K562 (cell line): ENCODE measurements around the gene PRIM1. TPM values are rescaled to one million over a fixed set of nuclear protein-coding genes. Genes with fewer than 3 reads are reported as not detected.

Source experiments
- BMI1 ChIP-seq: fragments of 150-350 bp; IDR thresholded peaks from 2 replicates; pipeline ENCODE4 v1.6.1; 2014; ENCODE audit warnings: low read length
- BRF1 ChIP-seq: IDR thresholded peaks from 3 replicates; pipeline ENCODE4 v1.6.1; 2011; ENCODE audit warnings: borderline replicate concordance, mild to moderate bottlenecking; ENCODE audit not compliant: insufficient read length; ENCODE audit errors: extremely low read depth
- DACH1 ChIP-seq: fragments of 450-650 bp; IDR thresholded peaks from 2 replicates; pipeline ENCODE4 v1.6.1; 2018; ENCODE audit not compliant: partially characterized antibody
- EHMT2 ChIP-seq: fragments of 450-650 bp; IDR thresholded peaks from 2 replicates; pipeline ENCODE4 v1.6.1; 2018; ENCODE audit warnings: antibody characterized with exemption
- GATA2 ChIP-seq: sonication (generic); formaldehyde crosslinking; IDR thresholded peaks from 2 replicates; pipeline ENCODE4 v1.4.0; 2020; ENCODE audit warnings: mild to moderate bottlenecking, missing genetic modification reagents
- HMGN3 ChIP-seq: IDR thresholded peaks from 2 replicates; pipeline ENCODE4 v1.6.1; 2011; ENCODE audit warnings: borderline replicate concordance, low read depth, mild to moderate bottlenecking, mixed read lengths, low read length; ENCODE audit not compliant: insufficient read length; ENCODE audit errors: extremely low read depth
- IRF9 ChIP-seq: fragments of 450-650 bp; IDR thresholded peaks from 2 replicates; pipeline ENCODE4 v1.6.1; 2016; ENCODE audit warnings: missing biosample characterization, missing genetic modification characterization
- KAT8 ChIP-seq: fragments of 450-650 bp; IDR thresholded peaks from 2 replicates; pipeline ENCODE4 v1.6.1; 2016; ENCODE audit warnings: low read depth, mild to moderate bottlenecking
- KDM5B ChIP-seq: fragments of 200-600 bp; sonication (generic); IDR thresholded peaks from 2 replicates; pipeline ENCODE4 v1.6.1; 2012; ENCODE audit warnings: low read depth, mild to moderate bottlenecking, moderate library complexity, low read length, control low read depth, inconsistent platforms; ENCODE audit not compliant: insufficient replicate concordance
- MCM5 ChIP-seq: fragments of 450-650 bp; IDR thresholded peaks from 2 replicates; pipeline ENCODE4 v1.6.1; 2016; ENCODE audit warnings: low read depth
- MYBL2 ChIP-seq, 2 experiments: fragments of 450-650 bp in 1 of 2; sonication (generic) in 1 of 2; formaldehyde crosslinking in 1 of 2; IDR thresholded peaks; 2 replicates each; pipeline versions ENCODE4 v1.6.1 to v1.8.1; 2017 to 2022; ENCODE audit warnings: borderline replicate concordance in 1 of 2, inconsistent platforms in 1 of 2, low read depth in 1 of 2, mild to moderate bottlenecking in 1 of 2, missing genetic modification reagents in 1 of 2, moderate library complexity in 1 of 2
- PHF21A ChIP-seq: fragments of 450-650 bp; IDR thresholded peaks from 2 replicates; pipeline ENCODE4 v1.6.1; 2017; ENCODE audit warnings: low read depth, borderline replicate concordance
- POLR2H ChIP-seq: IDR thresholded peaks from 2 replicates; pipeline ENCODE4 v1.6.1; 2016; ENCODE audit warnings: missing genetic modification characterization, low read depth, mild to moderate bottlenecking, control low read depth, missing compliant biosample characterization, moderate library complexity
- PRMT5 ChIP-seq: sonication (generic); formaldehyde crosslinking; IDR thresholded peaks from 2 replicates; pipeline ENCODE4 v1.5.0; 2020; ENCODE audit warnings: missing genetic modification reagents
- PTBP1 ChIP-seq: fragments of 200-400 bp; formaldehyde crosslinking; IDR thresholded peaks from 2 replicates; pipeline ENCODE4 v1.6.1; 2017; ENCODE audit warnings: low read depth, low read length
- SNAPC5 ChIP-seq: fragments of 250-450 bp; sonication (Bioruptor Pico); IDR thresholded peaks from 2 replicates; pipeline ENCODE4 v1.8.0; 2021; ENCODE audit warnings: moderate library complexity, mild to moderate bottlenecking, inconsistent platforms
- TBP ChIP-seq: optimal IDR thresholded peaks from 2 replicates; pipeline ENCODE3; 2011; ENCODE audit warnings: low read depth, low read length, improper control_type of control experiment
- ZEB2 ChIP-seq: fragments of 450-650 bp; IDR thresholded peaks from 2 replicates; pipeline ENCODE4 v1.6.1; 2016
- ZNF239 ChIP-seq: fragments of 250-450 bp; sonication (Bioruptor Pico); IDR thresholded peaks from 2 replicates; pipeline ENCODE4 v1.4.0; 2020; ENCODE audit warnings: mild to moderate bottlenecking
- ZNF311 ChIP-seq: fragments of 250-450 bp; sonication (Bioruptor Pico); IDR thresholded peaks from 2 replicates; pipeline ENCODE4 v1.4.0; 2020; ENCODE audit warnings: mild to moderate bottlenecking, moderate library complexity
- ZNF512 ChIP-seq: IDR thresholded peaks from 2 replicates; pipeline ENCODE4 v1.6.1; 2016; ENCODE audit warnings: missing genetic modification characterization, missing compliant biosample characterization
- ZNF740 ChIP-seq, 3 experiments: fragments of 200-800 bp in 1 of 3; sonication (Bioruptor generic) in 1 of 3; sonication (generic) in 1 of 3; formaldehyde crosslinking in 1 of 3; IDR thresholded peaks; 2 replicates each; pipeline versions ENCODE4 v1.6.1 to v1.8.0; 2016 to 2022; ENCODE audit warnings: mild to moderate bottlenecking in 2 of 3, missing compliant biosample characterization in 2 of 3, missing genetic modification characterization in 2 of 3, missing genetic modification reagents in 1 of 3
- polyA plus RNA-seq, 8 experiments: library from polyadenylated mRNA; depleted of rRNA in 4 of 8; stranded (reverse) in 5 of 8; unstranded in 3 of 8; fragments of >200 nt; fragmentation: Nextera tagmentation in 2 of 8; fragmentation: Illumina TruSeq in 1 of 8; extraction: Ambion mirVana in 2 of 8; extraction: Trizol in 1 of 8; gene quantifications; 2 replicates each; pipeline versions ENCODE4 v1.2.1 to v1.2.3, GENCODE V29; 2011 to 2014; ENCODE audit warnings: inconsistent platforms in 1 of 8, missing spikeins in 1 of 8
- total RNA-seq, 7 experiments: library from RNA; depleted of rRNA in 6 of 7; stranded (reverse); fragments of >200 nt in 6 of 7; fragmentation: Illumina TruSeq in 2 of 7; extraction: Trizol in 2 of 7; gene quantifications; 2 replicates each; pipeline versions ENCODE4 v1.2.1 to v1.2.3, GENCODE V29; 2011 to 2021; ENCODE audit warnings: low replicate concordance in 1 of 7

The PRIM1 gene
- total and polyA plus RNA-seq, 9 of the 15 experiments (the other 6 are each of a cell fraction or from before 2014, with no cell fraction given): 67.2 to 179 (median 140) TPM

GRCh38 chr12:56751712-56752598, at the start of gene PRIM1 (continued):
- TF ChIP-seq ZNF239 (no peak), DACH1 (no peak), KDM5B (peak; percentile 86), EHMT2 (no peak), TBP (peak; percentile 86), KAT8 (no peak), SNAPC5 (CRISPR knock-in tag) (no peak), BMI1 (no peak), ZNF740 (CRISPR knock-in tag; IDR thresholded peaks at IDR 0.05) (no peak), ZNF740 (tag; IDR thresholded peaks at IDR 0.05) (no peak), BRF1 (no peak), HMGN3 (peak; percentile 87), POLR2H (tag) (peak; percentile 71), PHF21A (no peak), ZEB2 (no peak), ZNF512 (tag) (no peak), IRF9 (tag) (no peak), GATA2 (CRISPR knock-in tag) (no peak), PTBP1 (no peak), ZNF311 (CRISPR knock-in tag) (no peak), MCM5 (no peak), MYBL2 (IDR thresholded peaks at IDR 0.05; ENCODE audit: low read depth) (no peak), MYBL2 (CRISPR knock-in tag; IDR thresholded peaks at IDR 0.05; ENCODE audit: borderline replicate concordance) (no peak), PRMT5 (no peak)
